A549 (cell line): ENCODE data around the gene ADORA1. TPM values are rescaled to one million over a fixed set of nuclear protein-coding genes. Genes with fewer than 3 reads are reported as not detected.

Source experiments
- ATAC-seq, 2 experiments: fragments of 200-7000 bp in 1 of 2; fragments of >200 bp in 1 of 2; cut with Nextera tagmentation in 1 of 2; cut with Tn5 transposase in 1 of 2; 3 replicates each; pipeline versions ENCODE4 v1.8.0 to v1.9.1; 2018 to 2020; ENCODE audit warnings: mild to moderate bottlenecking in 1 of 2, moderate library complexity in 1 of 2
- CTCF ChIA-PET: fragments of 300-600 bp; sonication (Branson Sonifier 250); formaldehyde crosslinking; extraction: SDS; loops from one replicate; lab custom pipeline; 2021; ENCODE audit warnings: antibody characterized with exemption, inconsistent platforms; lab: Yijun Ruan, JAX
- POLR2A ChIA-PET: fragments of 350-600 bp; formaldehyde crosslinking; extraction: SDS; loops from one replicate; lab custom pipeline; 2021; ENCODE audit warnings: antibody characterized with exemption, inconsistent platforms; lab: Yijun Ruan, JAX
- DNase-seq, 2 experiments: peaks; one replicate each; pipeline versions ENCODE4 v3.0.0 to v3.0.0-alpha.2; 2011 to 2016; ENCODE audit warnings: low read depth in 1 of 2, low spot score in 1 of 2
- FAIRE-seq: peaks from 2 replicates; lab custom pipeline; 2011; peaks lifted over from hg19 to GRCh38; lab: Jason Lieb, UNC
- H3K27ac ChIP-seq, 2 experiments: fragments of >200 bp; sonication (Bioruptor Twin); formaldehyde crosslinking; 3 replicates each; pipeline ENCODE4 v1.5.1; 2016 to 2017
- H3K4me1 ChIP-seq: fragments of >200 bp; sonication (Bioruptor Twin); formaldehyde crosslinking; 3 replicates; pipeline ENCODE4 v1.6.1; 2016
- H3K4me2 ChIP-seq: fragments of >200 bp; sonication (Bioruptor Twin); formaldehyde crosslinking; 3 replicates; pipeline ENCODE4 v1.6.1; 2016
- H3K4me3 ChIP-seq: fragments of >200 bp; sonication (Bioruptor Twin); formaldehyde crosslinking; 3 replicates; pipeline ENCODE4 v1.5.1; 2016
- H3K9me3 ChIP-seq: fragments of >200 bp; sonication (Bioruptor Twin); formaldehyde crosslinking; 3 replicates; pipeline ENCODE4 v1.6.1; 2016
- CBX2 ChIP-seq: fragments of 200-600 bp; sonication (generic); IDR thresholded peaks from 2 replicates; pipeline ENCODE4 v1.6.1; 2016; ENCODE audit warnings: low read depth, mild to moderate bottlenecking, borderline replicate concordance
- CEBPB ChIP-seq, 2 experiments: fragments of >200 bp in 1 of 2; sonication (Bioruptor Twin) in 1 of 2; formaldehyde crosslinking in 1 of 2; IDR thresholded peaks; 2 replicates each; pipeline ENCODE4 v1.6.1; 2012 to 2016
- CHD2 ChIP-seq: fragments of 150-350 bp; IDR thresholded peaks from 2 replicates; pipeline ENCODE4 v1.6.1; 2014; ENCODE audit warnings: low read length; ENCODE audit not compliant: partially characterized antibody
- CHD4 ChIP-seq: fragments of 200-600 bp; sonication (generic); IDR thresholded peaks from 2 replicates; pipeline ENCODE4 v1.6.1; 2016; ENCODE audit warnings: antibody characterized with exemption, mild to moderate bottlenecking, borderline replicate concordance
- EHMT2 ChIP-seq: fragments of 200-600 bp; sonication (generic); IDR thresholded peaks from 2 replicates; pipeline ENCODE4 v1.6.1; 2016; ENCODE audit warnings: antibody characterized with exemption, low read depth, mild to moderate bottlenecking, moderate library complexity
- EP300 ChIP-seq, 2 experiments: fragments of >200 bp; sonication (Bioruptor Twin); formaldehyde crosslinking; IDR thresholded peaks; 2 replicates in 1 of 2; 3 replicates in 1 of 2; pipeline ENCODE4 v1.6.1; 2016 to 2017
- FOSB ChIP-seq: fragments of 250-450 bp; sonication (Bioruptor Pico); IDR thresholded peaks from 2 replicates; pipeline ENCODE4 v1.5.0; 2020; ENCODE audit warnings: mild to moderate bottlenecking, moderate library complexity
- FOSL2 ChIP-seq, 2 experiments: fragments of 450-650 bp in 1 of 2; fragments of >200 bp in 1 of 2; sonication (Bioruptor Twin) in 1 of 2; formaldehyde crosslinking; IDR thresholded peaks; 2 replicates each; pipeline versions ENCODE4 v1.5.0 to v1.6.1; 2016 to 2020; ENCODE audit warnings: mild to moderate bottlenecking in 1 of 2, moderate library complexity in 1 of 2
- GATA3 ChIP-seq: IDR thresholded peaks from 2 replicates; pipeline ENCODE4 v1.6.1; 2012; ENCODE audit warnings: borderline replicate concordance
- HEYL ChIP-seq: fragments of 250-450 bp; sonication (Bioruptor Pico); IDR thresholded peaks from 2 replicates; pipeline ENCODE4 v1.8.0; 2021; ENCODE audit warnings: mild to moderate bottlenecking, moderate library complexity
- HOXA7 ChIP-seq: fragments of 250-450 bp; sonication (Bioruptor Pico); IDR thresholded peaks from 2 replicates; pipeline ENCODE4 v1.5.0; 2020; ENCODE audit warnings: mild to moderate bottlenecking, moderate library complexity
- HOXB5 ChIP-seq: fragments of 250-450 bp; sonication (Bioruptor Pico); IDR thresholded peaks from 2 replicates; pipeline ENCODE4 v1.5.0; 2020; ENCODE audit warnings: mild to moderate bottlenecking, moderate library complexity
- KDM1A ChIP-seq: fragments of 200-600 bp; sonication (generic); IDR thresholded peaks from 2 replicates; pipeline ENCODE4 v1.6.1; 2016; ENCODE audit warnings: low read depth, mild to moderate bottlenecking
- MAZ ChIP-seq: fragments of 150-350 bp; IDR thresholded peaks from 2 replicates; pipeline ENCODE4 v1.6.1; 2014; ENCODE audit warnings: antibody characterized with exemption, low read depth, low read length, borderline replicate concordance
- RAD21 ChIP-seq, 2 experiments: fragments of >200 bp in 1 of 2; sonication (Bioruptor Twin) in 1 of 2; formaldehyde crosslinking in 1 of 2; IDR thresholded peaks in 1 of 2; conservative IDR thresholded peaks in 1 of 2; 2 replicates in 1 of 2; 3 replicates in 1 of 2; pipeline ENCODE4 v1.6.1; 2012 to 2018; ENCODE audit warnings: inconsistent platforms in 1 of 2
- RCOR1 ChIP-seq: fragments of 150-350 bp; IDR thresholded peaks from 2 replicates; pipeline ENCODE4 v1.6.1; 2014; ENCODE audit warnings: antibody characterized with exemption, low read length, low read depth
- RFX5 ChIP-seq: fragments of 450-650 bp; IDR thresholded peaks from 2 replicates; pipeline ENCODE4 v1.7.1; 2014; ENCODE audit warnings: antibody characterized with exemption, mild to moderate bottlenecking, moderate library complexity
- SMC3 ChIP-seq: fragments of >200 bp; sonication (Bioruptor Twin); formaldehyde crosslinking; IDR thresholded peaks from 3 replicates; pipeline ENCODE4 v1.6.1; 2018; ENCODE audit warnings: inconsistent platforms
- TP53 ChIP-seq: fragments of 250-450 bp; sonication (Bioruptor Pico); IDR thresholded peaks from 2 replicates; pipeline ENCODE4 v1.5.0; 2021; ENCODE audit warnings: mild to moderate bottlenecking, moderate library complexity
- ZFP36 ChIP-seq: fragments of 450-650 bp; IDR thresholded peaks from 2 replicates; pipeline ENCODE4 v1.6.1; 2014; ENCODE audit warnings: borderline replicate concordance; ENCODE audit not compliant: partially characterized antibody
- WGBS: methylation state at CpG from one replicate; pipeline ENCODE4 v1.1.6; 2017; ENCODE audit errors: missing lambda C conversion rate; 5-methylcytosine and 5-hydroxymethylcytosine counted together
- polyA plus RNA-seq, 4 experiments: library from polyadenylated mRNA; depleted of rRNA in 3 of 4; stranded (reverse); fragments of >200 nt; fragmentation: RNase III in 1 of 4; extraction: RNeasy Plus Mini Kit Qiagen cat#74134 plus additional on column Dnase treatment in 1 of 4; gene quantifications; 2 replicates in 3 of 4; 3 replicates in 1 of 4; pipeline ENCODE4 v1.2.3, GENCODE V29; 2011 to 2017
- TF ChIP-seq, protein P1 (sequence below): fragments of 150-350 bp; IDR thresholded peaks from 2 replicates; pipeline ENCODE4 v1.6.1; 2014; ENCODE audit warnings: low read depth, mild to moderate bottlenecking, low read length
- TF ChIP-seq, protein P2 (sequence below): IDR thresholded peaks from 2 replicates; pipeline ENCODE4 v1.6.1; 2012
- TF ChIP-seq, protein P3 (sequence below): fragments of >200 bp; sonication (Bioruptor Twin); formaldehyde crosslinking; IDR thresholded peaks from 3 replicates; pipeline ENCODE4 v1.5.1; 2016

The ADORA1 gene
- polyA plus RNA-seq, 2 of the 4 experiments (the other 2 are of a cell fraction) = 0.48 to 2.4 TPM

DNA sequence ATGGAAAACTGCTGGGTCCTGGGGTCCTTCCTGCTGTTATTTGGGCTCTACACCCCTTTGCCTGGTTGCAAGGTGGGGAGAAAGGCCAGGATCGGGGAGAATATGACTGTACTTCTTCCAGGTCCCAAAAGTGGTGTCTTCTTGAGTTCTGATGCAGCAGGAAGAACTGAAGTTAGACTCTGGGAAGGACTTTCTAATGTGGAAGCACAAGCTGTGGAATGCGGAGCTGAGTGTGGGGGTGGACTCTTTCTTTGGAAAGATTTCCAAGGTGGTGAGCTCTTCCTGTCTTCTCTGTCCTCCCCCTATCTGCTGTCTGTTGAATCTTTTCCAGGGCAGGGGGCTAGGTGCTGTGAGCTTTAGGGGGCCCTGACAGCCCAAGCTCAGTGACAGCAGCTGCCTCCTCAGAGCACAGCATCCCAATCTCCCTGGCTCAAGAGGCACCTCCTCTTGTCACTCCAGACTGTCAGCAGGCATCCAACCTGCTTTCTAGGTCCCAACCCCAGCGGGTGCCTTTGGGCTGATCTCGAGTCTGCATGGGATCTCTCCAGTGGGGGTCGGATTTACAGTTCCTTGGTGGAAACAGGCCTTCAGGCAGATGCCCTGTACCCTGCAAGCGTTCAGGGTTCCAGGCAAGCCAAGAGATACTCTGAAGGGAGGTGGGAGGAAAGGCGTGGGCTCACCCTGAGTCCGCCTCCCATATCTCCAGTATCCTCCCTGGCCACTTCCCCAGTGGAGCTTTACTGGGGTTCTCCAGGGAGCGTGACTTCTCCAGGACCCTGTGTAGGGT is 23.2 kb downstream of the ADORA1 start:
- no peak overlapping the region for H3K4me2 ChIP-seq
- FAIRE-seq (no peak), DNase-seq (no peak), ATAC-seq (no peak)
- no peak overlapping the region for H3K27ac ChIP-seq
- ChIA-PET POLR2A (interaction anchor here (1.0 kb wide), 1 partner anchor 18 kb away, joined by 3 read pairs; no protein-coding TSS in a partner anchor), CTCF (interaction anchor here (0.6 to 3.1 kb wide), 5 partner anchors 14 to 117 kb away, joined by 3 to 12 read pairs (median 4); no protein-coding TSS in a partner anchor)
- H3K4me1 ChIP-seq = peaks cover 19% of the 10 kb centered on the region
- no peaks in the 10 kb centered on the region for H3K9me3 ChIP-seq
- TF ChIP-seq FOSB (CRISPR knock-in tag) (no peak), TP53 (CRISPR knock-in tag) (no peak), RAD21 (conservative IDR thresholded peaks at IDR 0.05 in 1 of 2, IDR thresholded peaks at IDR 0.05 in 1 of 2) (no peak), RFX5 (no peak), SMC3 (no peak), HOXA7 (no peak), RCOR1 (no peak), CHD2 (no peak), CHD4 (no peak)
- TF ChIP-seq, protein P1, sequence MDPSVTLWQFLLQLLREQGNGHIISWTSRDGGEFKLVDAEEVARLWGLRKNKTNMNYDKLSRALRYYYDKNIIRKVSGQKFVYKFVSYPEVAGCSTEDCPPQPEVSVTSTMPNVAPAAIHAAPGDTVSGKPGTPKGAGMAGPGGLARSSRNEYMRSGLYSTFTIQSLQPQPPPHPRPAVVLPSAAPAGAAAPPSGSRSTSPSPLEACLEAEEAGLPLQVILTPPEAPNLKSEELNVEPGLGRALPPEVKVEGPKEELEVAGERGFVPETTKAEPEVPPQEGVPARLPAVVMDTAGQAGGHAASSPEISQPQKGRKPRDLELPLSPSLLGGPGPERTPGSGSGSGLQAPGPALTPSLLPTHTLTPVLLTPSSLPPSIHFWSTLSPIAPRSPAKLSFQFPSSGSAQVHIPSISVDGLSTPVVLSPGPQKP = no peak
- WGBS = 67% methylated on average over 8 of the region's 9 CpGs
- H3K4me3 ChIP-seq = no peak overlapping the region

DNA sequence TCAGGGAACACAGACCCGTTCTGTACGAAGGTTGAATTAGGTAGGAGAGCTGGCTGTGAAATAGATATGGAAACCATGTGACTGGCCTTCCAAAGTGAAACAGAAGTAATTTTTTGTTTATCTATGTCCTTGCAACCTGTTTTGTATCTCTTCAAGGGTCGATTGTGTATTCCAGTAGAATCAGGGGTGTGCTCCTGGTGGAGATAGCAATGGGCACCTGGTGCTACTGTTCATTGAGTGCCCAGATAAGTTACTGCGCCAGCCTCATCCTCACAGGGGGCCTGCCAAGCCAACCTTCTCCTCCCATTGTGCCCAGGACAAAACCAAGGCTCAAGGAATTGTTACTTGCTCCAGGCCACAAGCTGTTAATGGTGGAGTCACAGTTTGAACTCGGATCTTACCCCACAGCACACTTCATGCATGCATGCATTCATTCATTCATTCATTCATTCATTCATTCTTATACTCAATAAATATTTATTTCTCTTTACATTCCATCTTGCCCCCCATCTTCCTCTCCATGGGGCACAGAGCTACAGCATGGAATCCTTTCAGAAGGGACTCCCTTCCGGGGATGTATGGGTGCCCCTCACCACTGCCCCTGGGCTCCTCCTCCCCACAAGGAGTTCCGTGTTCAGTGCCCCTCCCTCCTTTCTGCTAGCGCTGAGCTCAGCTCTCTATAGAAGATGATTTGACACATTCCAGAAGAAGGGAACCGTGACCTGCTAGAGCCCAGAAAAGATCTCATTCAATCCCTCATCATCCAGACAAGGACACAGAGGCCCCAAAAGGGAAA is 24.0 kb downstream of the ADORA1 start:
- Histone ChIP-seq H3K27ac (peak overlapping the region in 1 of 2 experiments; percentile 51; a peak in 1 of 6 replicates), H3K4me1 (peaks cover 19% of the 10 kb centered on the region), H3K4me3 (no peak overlapping the region), H3K9me3 (no peaks in the 10 kb centered on the region), H3K4me2 (no peak overlapping the region)
- 64% methylated on average over 9 of the region's 9 CpGs for WGBS
- no peak for DNase-seq
- ChIA-PET POLR2A (interaction anchor here (1.0 kb wide), 1 partner anchor 19 kb away, joined by 3 read pairs; no protein-coding TSS in a partner anchor), CTCF (interaction anchor here (1.1 to 3.3 kb wide), 7 partner anchors 13 to 260 kb away, joined by 3 to 16 read pairs (median 4); no protein-coding TSS in a partner anchor)
- ATAC-seq = no peak
- TF ChIP-seq TP53 (CRISPR knock-in tag) = no peak
- no peak for TF ChIP-seq CBX2
- TF ChIP-seq HEYL = no peak
- TF ChIP-seq HOXA7 = no peak
- no peak for TF ChIP-seq RFX5
- TF ChIP-seq CHD2 = no peak
- no peak for TF ChIP-seq ZFP36
- no peak for TF ChIP-seq MAZ
- no peak for TF ChIP-seq EHMT2
- no peak for TF ChIP-seq RAD21 (conservative IDR thresholded peaks at IDR 0.05 in 1 of 2, IDR thresholded peaks at IDR 0.05 in 1 of 2)
- TF ChIP-seq GATA3 = no peak
- TF ChIP-seq CEBPB (IDR thresholded peaks at IDR 0.05) = no peak
- TF ChIP-seq KDM1A = no peak
- no peak for TF ChIP-seq HOXB5
- no peak for TF ChIP-seq FOSL2 (IDR thresholded peaks at IDR 0.05)
- TF ChIP-seq FOSL2 (CRISPR knock-in tag; IDR thresholded peaks at IDR 0.05) = no peak
- TF ChIP-seq, protein P2, sequence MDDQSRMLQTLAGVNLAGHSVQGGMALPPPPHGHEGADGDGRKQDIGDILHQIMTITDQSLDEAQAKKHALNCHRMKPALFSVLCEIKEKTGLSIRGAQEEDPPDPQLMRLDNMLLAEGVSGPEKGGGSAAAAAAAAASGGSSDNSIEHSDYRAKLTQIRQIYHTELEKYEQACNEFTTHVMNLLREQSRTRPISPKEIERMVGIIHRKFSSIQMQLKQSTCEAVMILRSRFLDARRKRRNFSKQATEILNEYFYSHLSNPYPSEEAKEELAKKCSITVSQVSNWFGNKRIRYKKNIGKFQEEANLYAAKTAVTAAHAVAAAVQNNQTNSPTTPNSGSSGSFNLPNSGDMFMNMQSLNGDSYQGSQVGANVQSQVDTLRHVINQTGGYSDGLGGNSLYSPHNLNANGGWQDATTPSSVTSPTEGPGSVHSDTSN = no peak
- TF ChIP-seq, protein P3, sequence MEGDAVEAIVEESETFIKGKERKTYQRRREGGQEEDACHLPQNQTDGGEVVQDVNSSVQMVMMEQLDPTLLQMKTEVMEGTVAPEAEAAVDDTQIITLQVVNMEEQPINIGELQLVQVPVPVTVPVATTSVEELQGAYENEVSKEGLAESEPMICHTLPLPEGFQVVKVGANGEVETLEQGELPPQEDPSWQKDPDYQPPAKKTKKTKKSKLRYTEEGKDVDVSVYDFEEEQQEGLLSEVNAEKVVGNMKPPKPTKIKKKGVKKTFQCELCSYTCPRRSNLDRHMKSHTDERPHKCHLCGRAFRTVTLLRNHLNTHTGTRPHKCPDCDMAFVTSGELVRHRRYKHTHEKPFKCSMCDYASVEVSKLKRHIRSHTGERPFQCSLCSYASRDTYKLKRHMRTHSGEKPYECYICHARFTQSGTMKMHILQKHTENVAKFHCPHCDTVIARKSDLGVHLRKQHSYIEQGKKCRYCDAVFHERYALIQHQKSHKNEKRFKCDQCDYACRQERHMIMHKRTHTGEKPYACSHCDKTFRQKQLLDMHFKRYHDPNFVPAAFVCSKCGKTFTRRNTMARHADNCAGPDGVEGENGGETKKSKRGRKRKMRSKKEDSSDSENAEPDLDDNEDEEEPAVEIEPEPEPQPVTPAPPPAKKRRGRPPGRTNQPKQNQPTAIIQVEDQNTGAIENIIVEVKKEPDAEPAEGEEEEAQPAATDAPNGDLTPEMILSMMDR = no peak
- no peak for TF ChIP-seq EP300 (IDR thresholded peaks at IDR 0.05)
- FAIRE-seq = no peak
